Central memory CD4-positive, alpha-beta T cell (primary cell): ENCODE data around the gene P2RX1.
"Not testable (repeated sequence)": the region's sequence is repeated elsewhere in the genome, so short reads cannot be mapped to it uniquely, and the experiment has no call there.

Source experiments
- DNase-seq: peaks from one replicate; pipeline ENCODE4 v3.0.0; 2022

Gene P2RX1

GRCh38 chr17:3951420-3951819 lies 35.2 kb upstream of the P2RX1 start:
- DNase-seq: no peak

- no peak for DNase-seq
Measured at GRCh38 chr17:3951003-3951402, 34.7 kb upstream of the P2RX1 start.

- DNase-seq: no peak
Measured at GRCh38 chr17:3950584-3950983, 34.3 kb upstream of the P2RX1 start.

GRCh38 chr17:3949418-3949817 lies 33.2 kb upstream of the P2RX1 start:
- no peak for DNase-seq

- not testable (repeated sequence) for DNase-seq
Measured at GRCh38 chr17:3948551-3948950, 32.3 kb upstream of the P2RX1 start.

GRCh38 chr17:3947318-3947810 lies 31.1 kb upstream of the P2RX1 start:
- DNase-seq: no peak

GRCh38 chr17:3946711-3947235 lies 30.5 kb upstream of the P2RX1 start:
- no peak for DNase-seq

GRCh38 chr17:3944485-3945388 lies 28.5 kb upstream of the P2RX1 start:
- DNase-seq: peak; percentile 39

GRCh38 chr17:3943240-3943891 lies 27.1 kb upstream of the P2RX1 start:
- no peak for DNase-seq

GRCh38 chr17:3940965-3941698 lies 24.9 kb upstream of the P2RX1 start:
- DNase-seq: no peak

GRCh38 chr17:3937359-3937758 lies 21.1 kb upstream of the P2RX1 start:
- no peak for DNase-seq

GRCh38 chr17:3935825-3936355 lies 19.6 kb upstream of the P2RX1 start:
- DNase-seq: no peak

GRCh38 chr17:3935140-3935542 lies 18.9 kb upstream of the P2RX1 start:
- DNase-seq: no peak

GRCh38 chr17:3929764-3930163 lies 13.5 kb upstream of the P2RX1 start:
- DNase-seq: no peak

- no peak for DNase-seq
Measured at GRCh38 chr17:3929181-3929580, 12.9 kb upstream of the P2RX1 start.

- no peak for DNase-seq
Measured at GRCh38 chr17:3928406-3928805, 12.1 kb upstream of the P2RX1 start.

- DNase-seq: no peak
Measured at GRCh38 chr17:3927628-3928340, 11.5 kb upstream of the P2RX1 start.

- no peak for DNase-seq
Measured at GRCh38 chr17:3926860-3927627, 10.8 kb upstream of the P2RX1 start.

- no peak for DNase-seq
Measured at GRCh38 chr17:3925684-3926485, 9.6 kb upstream of the P2RX1 start.
